Stomach (tissue), 4 donors: ENCODE measurements around the gene CCPG1.

Experiments used
- CTCF ChIP-seq, 7 experiments: fragments of 450-650 bp in 4 of 7; fragments of 200-600 bp in 3 of 7; sonication (generic) in 3 of 7; IDR thresholded peaks; one replicate each; pipeline ENCODE4 v1.5.1; 2016 to 2019; ENCODE audit warnings: antibody characterized with exemption in 7 of 7, control low read depth in 2 of 7, mild to moderate bottlenecking in 1 of 7
- EP300 ChIP-seq: sonication (generic); formaldehyde crosslinking; IDR thresholded peaks from one replicate; pipeline ENCODE4 v1.6.1; 2017; ENCODE audit warnings: antibody characterized with exemption
- POLR2A ChIP-seq, 4 donors: fragments of 450-650 bp; IDR thresholded peaks; one replicate each; pipeline ENCODE4 v1.6.1; 2016; ENCODE audit warnings: antibody characterized with exemption in 4 of 4, control low read depth in 2 of 4, mild to moderate bottlenecking in 1 of 4, moderate library complexity in 1 of 4
- POLR2AphosphoS5 ChIP-seq, 3 donors: sonication (generic); formaldehyde crosslinking; IDR thresholded peaks; one replicate each; pipeline ENCODE4 v1.6.1; 2016; ENCODE audit warnings: antibody characterized with exemption in 3 of 3

- TF ChIP-seq CTCF (IDR thresholded peaks at IDR 0.05) (no peak), POLR2A (IDR thresholded peaks at IDR 0.05) (no peak), POLR2AphosphoS5 (IDR thresholded peaks at IDR 0.05) (no peak), EP300 (no peak)
Measured at GRCh38 chr15:55334371-55334770, 73.8 kb downstream of the CCPG1 start.
